Ovary (tissue), 9 donors: ENCODE results near the gene LAMB4. TPM values are rescaled to one million over a fixed set of nuclear protein-coding genes. Genes with fewer than 3 reads are reported as not detected.

Source experiments
- DNase-seq, 5 donors: peaks; one replicate each; pipeline ENCODE4 v3.0.0-alpha.2; 2019 to 2020
- H3K27ac ChIP-seq, 2 donors: fragments of 200-600 bp; one replicate each; pipeline versions ENCODE4 v1.5.1 to v1.8.0; 2019 to 2022
- H3K27me3 ChIP-seq: fragments of 200-600 bp; one replicate; pipeline ENCODE4 v1.8.0; 2022
- H3K36me3 ChIP-seq: fragments of 200-600 bp; sonication (generic); one replicate; pipeline ENCODE4 v1.5.1; 2019
- H3K4me1 ChIP-seq: one replicate; pipeline ENCODE4 v1.8.1; 2013; ENCODE audit warnings: mild to moderate bottlenecking, moderate library complexity; ENCODE audit not compliant: insufficient read depth
- H3K4me3 ChIP-seq: fragments of 200-600 bp; sonication (generic); one replicate; pipeline ENCODE4 v1.5.1; 2017
- H3K9me3 ChIP-seq, 2 donors: fragments of 200-600 bp in 1 of 2; sonication (generic) in 1 of 2; one replicate each; pipeline versions ENCODE4 v1.5.1 to v1.8.1; 2013 to 2019; ENCODE audit warnings: mild to moderate bottlenecking in 1 of 2, moderate library complexity in 1 of 2
- EP300 ChIP-seq: sonication (generic); formaldehyde crosslinking; IDR thresholded peaks from one replicate; pipeline ENCODE4 v1.6.1; 2017; ENCODE audit warnings: antibody characterized with exemption
- POLR2A ChIP-seq: fragments of 450-650 bp; IDR thresholded peaks from one replicate; pipeline ENCODE4 v1.6.1; 2017; ENCODE audit warnings: antibody characterized with exemption, mild to moderate bottlenecking, moderate library complexity
- WGBS, 3 donors: extraction: QIAGEN DNeasy Blood & Tissue Kit in 1 of 3; methylation state at CpG; one replicate each; pipeline versions ENCODE4 v1.1.5 to v1.1.7; 2013 to 2017; 5-methylcytosine and 5-hydroxymethylcytosine counted together
- intact Hi-C, 4 donors: fragments of 100-400 bp; cut with DNase I; formaldehyde crosslinking; loops; one replicate each; pipeline versions ENCODE4 v1.11.0 to v1.15.1; 2022 to 2023
- polyA plus RNA-seq, 2 donors: library from polyadenylated mRNA; stranded (reverse); fragments of 200-250 nt in 1 of 2; fragments of 350-450 nt in 1 of 2; fragmentation: Illumina TruSeq in 1 of 2; extraction: RNeasy Lipid Tissue Mini Kit (QIAGEN cat#74804) in 1 of 2; gene quantifications; one replicate each; pipeline ENCODE4 v1.2.3, GENCODE V29; 2013 to 2014
- total RNA-seq, 7 donors: library from RNA; depleted of rRNA in 2 of 7; stranded (reverse); fragments of >200 nt in 2 of 7; fragmentation: NEBNext Ultra II Directional in 3 of 7; extraction: Animal tissue kit (Norgen Biotek cat#: 25700) in 3 of 7; gene quantifications; one replicate each; pipeline versions ENCODE4 v1.1.0 to v1.2.4, GENCODE V29; 2016 to 2023
- TF ChIP-seq, protein P1 (sequence below), 3 donors: fragments of 450-650 bp in 2 of 3; fragments of 200-600 bp in 1 of 3; IDR thresholded peaks; one replicate each; pipeline versions ENCODE4 v1.5.1 to v1.8.0; 2016 to 2022; ENCODE audit warnings: antibody characterized with exemption in 3 of 3, mild to moderate bottlenecking in 1 of 3
- donor health status: DM: no; HTN: no; CAD: no; lungs with moderate emphysema.
- donor health status: DM: no; HTN: no; CAD: no.
- donor health status: Bipolar disorder and iron deficiency.
- donor health status: DM: yes; HTN: yes; CAD: no.
- donor health status: DM: no; HTN: no; CAD: no.
- donor health status: DM: yes; HTN: yes; CAD: no.

The LAMB4 gene
- total and polyA plus RNA-seq, 9 donors = 0.10 to 0.17 TPM; not detected in 7

DNA sequence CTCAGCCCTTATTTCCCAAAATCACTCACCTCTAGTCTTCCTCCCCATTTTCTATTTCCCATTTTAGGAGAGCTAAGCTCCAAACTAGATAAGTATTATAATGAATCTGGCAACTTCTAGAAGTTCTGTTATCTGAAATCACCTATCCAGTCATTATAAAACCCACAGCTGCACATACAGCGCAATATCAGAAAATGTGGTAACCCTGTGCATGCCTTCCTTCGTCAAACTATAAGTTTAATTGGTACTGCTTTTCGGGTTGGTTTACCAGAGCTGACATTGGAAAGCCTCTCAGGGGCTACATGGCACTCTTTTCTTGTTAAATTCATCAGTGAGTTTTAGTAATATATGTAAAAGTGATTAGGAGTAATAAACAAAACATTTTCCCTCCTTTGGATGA, 1.6 kb downstream of the LAMB4 start:
- no peaks in the 10 kb centered on the region for H3K36me3 ChIP-seq
- no peaks in the 10 kb centered on the region for H3K27me3 ChIP-seq
- no peaks in the 10 kb centered on the region for H3K4me1 ChIP-seq
- intact Hi-C loops = no loop called here
- 92 to 97% (median 95%) methylated on average over 3 of the region's 3 CpGs for WGBS, 3 donors
- no peak overlapping the region for H3K27ac ChIP-seq
- TF ChIP-seq EP300 (no peak), POLR2A (no peak)
- TF ChIP-seq, protein P1, sequence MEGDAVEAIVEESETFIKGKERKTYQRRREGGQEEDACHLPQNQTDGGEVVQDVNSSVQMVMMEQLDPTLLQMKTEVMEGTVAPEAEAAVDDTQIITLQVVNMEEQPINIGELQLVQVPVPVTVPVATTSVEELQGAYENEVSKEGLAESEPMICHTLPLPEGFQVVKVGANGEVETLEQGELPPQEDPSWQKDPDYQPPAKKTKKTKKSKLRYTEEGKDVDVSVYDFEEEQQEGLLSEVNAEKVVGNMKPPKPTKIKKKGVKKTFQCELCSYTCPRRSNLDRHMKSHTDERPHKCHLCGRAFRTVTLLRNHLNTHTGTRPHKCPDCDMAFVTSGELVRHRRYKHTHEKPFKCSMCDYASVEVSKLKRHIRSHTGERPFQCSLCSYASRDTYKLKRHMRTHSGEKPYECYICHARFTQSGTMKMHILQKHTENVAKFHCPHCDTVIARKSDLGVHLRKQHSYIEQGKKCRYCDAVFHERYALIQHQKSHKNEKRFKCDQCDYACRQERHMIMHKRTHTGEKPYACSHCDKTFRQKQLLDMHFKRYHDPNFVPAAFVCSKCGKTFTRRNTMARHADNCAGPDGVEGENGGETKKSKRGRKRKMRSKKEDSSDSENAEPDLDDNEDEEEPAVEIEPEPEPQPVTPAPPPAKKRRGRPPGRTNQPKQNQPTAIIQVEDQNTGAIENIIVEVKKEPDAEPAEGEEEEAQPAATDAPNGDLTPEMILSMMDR (IDR thresholded peaks at IDR 0.05) = no peak
- H3K4me3 ChIP-seq = no peak overlapping the region
- H3K9me3 ChIP-seq = no peaks in the 10 kb centered on the region
- DNase-seq = no peak

- TF ChIP-seq POLR2A (no peak), EP300 (no peak)
- TF ChIP-seq, protein P1 (IDR thresholded peaks at IDR 0.05) = no peak
- no peak for DNase-seq
- no peaks in the 10 kb centered on the region for H3K9me3 ChIP-seq
- H3K4me1 ChIP-seq = no peaks in the 10 kb centered on the region
- H3K36me3 ChIP-seq = no peaks in the 10 kb centered on the region
- intact Hi-C loops = no loop called here
- no peak overlapping the region for H3K27ac ChIP-seq
- no peak overlapping the region for H3K4me3 ChIP-seq
- 87 to 90% (median 89%) methylated on average over 5 of the region's 5 CpGs for WGBS, 3 donors
- H3K27me3 ChIP-seq = no peaks in the 10 kb centered on the region
Observed at GRCh38 chr7:108127461-108127860, 2.7 kb downstream of the LAMB4 start.

GRCh38 chr7:108124820-108125219, 5.3 kb downstream of the LAMB4 start:
- Histone ChIP-seq H3K36me3 (no peaks in the 10 kb centered on the region), H3K4me3 (no peak overlapping the region), H3K27me3 (no peaks in the 10 kb centered on the region), H3K9me3 (no peaks in the 10 kb centered on the region), H3K27ac (no peak overlapping the region), H3K4me1 (no peaks in the 10 kb centered on the region)
- no peak for TF ChIP-seq POLR2A
- TF ChIP-seq, protein P1 (IDR thresholded peaks at IDR 0.05) = no peak
- no peak for TF ChIP-seq EP300
- intact Hi-C loops = no loop called here
- 92 to 96% (median 93%) methylated on average over 3 of the region's 3 CpGs for WGBS, 3 donors
- no peak for DNase-seq

DNA sequence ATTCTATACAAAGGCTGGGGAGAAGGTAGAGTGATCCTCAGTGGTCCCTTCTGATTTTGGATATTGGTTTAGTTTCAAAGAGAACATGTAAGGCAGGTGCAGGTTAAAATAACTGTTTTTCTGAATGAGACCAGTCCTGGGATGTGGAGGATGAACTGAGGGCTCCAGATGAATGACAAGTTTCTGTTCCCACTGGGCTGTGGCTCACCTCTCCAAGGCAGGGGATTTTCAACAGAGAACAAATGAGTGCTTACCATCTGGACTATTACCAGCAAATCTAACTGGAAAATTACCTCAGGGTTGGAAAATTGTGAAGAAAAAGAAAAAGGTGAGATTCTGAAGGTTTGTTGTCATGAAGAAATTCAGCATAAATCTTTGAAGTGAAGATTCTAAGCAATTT, 8.0 kb downstream of the LAMB4 start:
- intact Hi-C loops = no loop called here

More for the DNA sequence above, 8.0 kb downstream of the LAMB4 start:
- Histone ChIP-seq H3K27me3 (no peaks in the 10 kb centered on the region), H3K4me3 (no peak overlapping the region), H3K4me1 (no peaks in the 10 kb centered on the region), H3K27ac (no peak overlapping the region), H3K36me3 (no peaks in the 10 kb centered on the region), H3K9me3 (no peaks in the 10 kb centered on the region)
- no peak for DNase-seq
- TF ChIP-seq POLR2A (no peak), EP300 (no peak)
- TF ChIP-seq, protein P1 (IDR thresholded peaks at IDR 0.05) = no peak
